HepG2 (cell line): Measurements from ENCODE around the gene BPIFB6. TPM values are rescaled to one million over a fixed set of nuclear protein-coding genes. Genes with fewer than 3 reads are reported as not detected.

Source experiments
- ARNT2 ChIP-seq: sonication (generic); formaldehyde crosslinking; IDR thresholded peaks from 2 replicates; pipeline ENCODE4 v1.8.0; 2022; ENCODE audit warnings: mild to moderate bottlenecking, low read depth, missing genetic modification reagents, moderate library complexity
- KLF11 ChIP-seq: IDR thresholded peaks from 2 replicates; pipeline ENCODE4 v1.6.1; 2016; ENCODE audit warnings: missing compliant biosample characterization
- MAZ ChIP-seq, 2 experiments: sonication (generic) in 1 of 2; formaldehyde crosslinking in 1 of 2; IDR thresholded peaks; 2 replicates each; pipeline versions ENCODE4 v1.5.0 to v1.6.1; 2012 to 2020; ENCODE audit warnings: low read depth in 2 of 2, mild to moderate bottlenecking in 2 of 2, borderline replicate concordance in 1 of 2, improper control_type of control experiment in 1 of 2, low read length in 1 of 2, missing genetic modification reagents in 1 of 2, moderate library complexity in 1 of 2
- MXI1 ChIP-seq: IDR thresholded peaks from 3 replicates; pipeline ENCODE4 v1.6.1; 2012; ENCODE audit warnings: low read depth, low read length, inconsistent platforms, borderline replicate concordance
- NFATC3 ChIP-seq: sonication (generic); formaldehyde crosslinking; IDR thresholded peaks from 2 replicates; pipeline ENCODE4 v1.5.1; 2020; ENCODE audit warnings: mild to moderate bottlenecking, missing genetic modification reagents
- SAP130 ChIP-seq: IDR thresholded peaks from 2 replicates; pipeline ENCODE4 v1.6.1; 2016; ENCODE audit warnings: low read depth
- TBX3 ChIP-seq: fragments of 450-650 bp; IDR thresholded peaks from 2 replicates; pipeline ENCODE4 v1.6.1; 2017; ENCODE audit warnings: antibody characterized with exemption, mild to moderate bottlenecking, inconsistent platforms, borderline replicate concordance
- ZBTB20 ChIP-seq: sonication (generic); formaldehyde crosslinking; IDR thresholded peaks from 2 replicates; pipeline ENCODE4 v1.8.1; 2023; ENCODE audit warnings: missing genetic modification reagents, low read depth, mild to moderate bottlenecking, borderline replicate concordance
- ZNF253 ChIP-seq: sonication (generic); formaldehyde crosslinking; IDR thresholded peaks from 2 replicates; pipeline ENCODE4 v1.8.0; 2022; ENCODE audit warnings: mild to moderate bottlenecking, missing genetic modification reagents, borderline replicate concordance
- ZNF280B ChIP-seq: sonication (generic); formaldehyde crosslinking; IDR thresholded peaks from 2 replicates; pipeline ENCODE4 v1.5.0; 2020; ENCODE audit warnings: missing genetic modification reagents, mild to moderate bottlenecking, borderline replicate concordance
- ZNF407 ChIP-seq: sonication (generic); formaldehyde crosslinking; IDR thresholded peaks from one replicate; pipeline ENCODE4 v1.5.1; 2020; ENCODE audit warnings: mild to moderate bottlenecking, missing genetic modification reagents; ENCODE audit errors: not compliant biosample characterization
- ZNF557 ChIP-seq: sonication (generic); formaldehyde crosslinking; IDR thresholded peaks from 2 replicates; pipeline ENCODE4 v1.4.0; 2020; ENCODE audit warnings: missing genetic modification reagents
- ZNF577 ChIP-seq: sonication (generic); formaldehyde crosslinking; IDR thresholded peaks from 2 replicates; pipeline ENCODE4 v1.4.0; 2020; ENCODE audit warnings: mild to moderate bottlenecking, low read depth, missing genetic modification reagents, borderline replicate concordance
- ZNF740 ChIP-seq: sonication (generic); formaldehyde crosslinking; IDR thresholded peaks from 2 replicates; pipeline ENCODE4 v1.4.0; 2020; ENCODE audit warnings: missing genetic modification reagents
- ZNF788 ChIP-seq: sonication (generic); formaldehyde crosslinking; IDR thresholded peaks from 2 replicates; pipeline ENCODE4 v1.5.0; 2020; ENCODE audit warnings: mild to moderate bottlenecking, missing genetic modification reagents, borderline replicate concordance
- polyA plus RNA-seq, 8 experiments: library from polyadenylated mRNA; depleted of rRNA in 3 of 8; stranded (reverse) in 7 of 8; unstranded in 1 of 8; fragments of >200 nt; fragmentation: Illumina TruSeq in 4 of 8; extraction: Trizol in 4 of 8; gene quantifications; 2 replicates each; pipeline versions ENCODE4 v1.2.1 to v1.2.3, GENCODE V29; 2011 to 2016; ENCODE audit warnings: low read depth in 4 of 8, missing spikeins in 1 of 8, mixed read lengths in 1 of 8; ENCODE audit not compliant: insufficient read depth in 1 of 8
- total RNA-seq, 5 experiments: library from RNA; depleted of rRNA; stranded (reverse); fragments of >200 nt; fragmentation: Illumina TruSeq; extraction: Trizol; gene quantifications; 2 replicates each; pipeline ENCODE4 v1.2.3, GENCODE V29; 2016; ENCODE audit warnings: low read depth in 1 of 5

BPIFB6 gene
- total and polyA plus RNA-seq, 2 of the 13 experiments (the other 11 are each of a cell fraction or from before 2014, with no cell fraction given): 0.13 to 1.7 TPM

GRCh38 chr20:33043731-33044181 is 12.3 kb downstream of the BPIFB6 start (continued):
- TF ChIP-seq ZBTB20 (CRISPR knock-in tag) (0 out of 2 replicates have a peak, but pooled peaks have one; percentile 30), ZNF740 (CRISPR knock-in tag) (peak; percentile 88), ZNF407 (no peak), ZNF557 (CRISPR knock-in tag) (no peak), ZNF577 (no peak), SAP130 (CRISPR knock-in tag) (no peak), MXI1 (no peak), TBX3 (0 out of 2 replicates have a peak, but pooled peaks have one; percentile 52), KLF11 (CRISPR knock-in tag) (no peak), ZNF788 (0 out of 2 replicates have a peak, but pooled peaks have one; percentile 50), ARNT2 (CRISPR knock-in tag) (no peak), NFATC3 (CRISPR knock-in tag) (no peak), ZNF280B (CRISPR knock-in tag) (no peak), MAZ (IDR thresholded peaks at IDR 0.05; ENCODE audit: borderline replicate concordance, low read depth, low read length) (0 out of 2 replicates have a peak, but pooled peaks have one; percentile 36), MAZ (CRISPR knock-in tag; IDR thresholded peaks at IDR 0.05; ENCODE audit: low read depth) (no peak), ZNF253 (CRISPR knock-in tag) (no peak)
